NB4 (cell line): Measurements from ENCODE around the gene RNU2-1.

ENCODE experiments used
- CTCF ChIP-seq: IDR thresholded peaks from one replicate; pipeline ENCODE4 v1.5.1; 2012; ENCODE audit warnings: low read depth, low read length
- POLR2A ChIP-seq: IDR thresholded peaks from 2 replicates; pipeline ENCODE4 v1.6.1; 2011; ENCODE audit warnings: mild to moderate bottlenecking; ENCODE audit not compliant: insufficient read length; ENCODE audit errors: extremely low read depth

- TF ChIP-seq CTCF (no peak), POLR2A (no peak)
Observed at GRCh38 chr17:43210576-43210975, 23.2 kb downstream of the RNU2-1 start.
